GM10248 (cell line): Measurements from ENCODE around the gene SPEM1.

Experiments
- CTCF ChIA-PET: fragments of 300-600 bp; sonication (Branson Sonifier 250); formaldehyde crosslinking; extraction: SDS; loops from one replicate; lab custom pipeline; 2021; ENCODE audit warnings: antibody characterized with exemption; lab: Yijun Ruan, JAX
- POLR2A ChIA-PET: fragments of 350-650 bp; sonication (Branson Sonifier 250); formaldehyde crosslinking; extraction: SDS; loops from one replicate; lab custom pipeline; 2020; ENCODE audit warnings: antibody characterized with exemption; lab: Yijun Ruan, JAX
- DNase-seq: peaks from one replicate; pipeline ENCODE4 v3.0.0; 2012; ENCODE audit errors: extremely low spot score
- TF ChIP-seq, protein P1 (sequence below): IDR thresholded peaks from 2 replicates; pipeline ENCODE4 v1.5.1; 2012; ENCODE audit warnings: mild to moderate bottlenecking, low read depth; ENCODE audit errors: extremely low read depth, missing control alignments, control extremely low read depth

The SPEM1 gene, protein sequence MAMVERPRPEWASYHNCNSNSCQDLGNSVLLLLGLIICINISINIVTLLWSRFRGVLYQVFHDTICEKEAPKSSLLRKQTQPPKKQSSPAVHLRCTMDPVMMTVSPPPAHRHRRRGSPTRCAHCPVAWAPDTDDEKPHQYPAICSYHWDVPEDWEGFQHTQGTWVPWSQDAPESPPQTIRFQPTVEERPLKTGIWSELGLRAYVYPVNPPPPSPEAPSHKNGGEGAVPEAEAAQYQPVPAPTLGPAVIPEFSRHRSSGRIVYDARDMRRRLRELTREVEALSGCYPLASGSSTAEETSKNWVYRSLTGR

DNA sequence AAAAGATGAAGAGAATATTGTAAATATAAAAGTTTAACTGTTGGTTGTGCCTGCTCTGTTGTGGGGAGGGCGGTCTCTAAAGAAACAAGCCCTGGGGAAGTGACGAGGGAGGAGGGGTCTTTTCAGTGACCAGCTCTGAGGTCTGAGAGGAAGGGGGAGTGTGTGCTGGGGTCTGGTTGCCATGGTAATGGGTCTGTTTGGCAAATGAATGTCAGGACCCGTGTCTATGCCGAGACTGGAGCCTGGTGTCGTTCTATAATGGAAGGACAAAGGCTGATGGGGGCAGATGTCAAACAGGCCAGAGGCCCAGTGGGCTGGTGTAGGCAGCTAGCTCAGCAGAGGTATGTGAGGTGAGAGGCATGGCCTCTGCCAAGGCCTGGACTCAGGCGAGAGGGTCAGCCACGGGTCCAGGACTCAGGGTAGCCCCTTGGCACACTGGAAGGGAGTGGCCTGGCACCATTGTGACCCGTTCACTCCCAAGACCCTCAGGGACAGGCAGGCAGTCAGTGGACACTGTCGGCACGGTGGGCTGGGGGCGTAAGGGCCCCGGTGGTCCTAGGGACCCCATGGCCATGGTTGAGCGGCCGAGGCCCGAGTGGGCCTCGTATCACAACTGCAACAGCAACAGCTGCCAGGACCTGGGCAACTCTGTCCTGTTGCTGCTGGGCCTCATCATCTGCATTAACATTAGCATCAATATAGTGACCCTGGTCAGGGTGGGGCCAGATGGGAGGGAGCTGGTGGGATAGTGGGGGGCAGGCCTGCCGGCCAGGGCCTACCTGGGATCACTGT, at the start of gene SPEM1:
Gene SPEM1, plus strand, starts transcription at position 506 of the 792 bp plus-strand sequence. Its CDS starts 61 bp downstream, at position 567.
- POLR2A ChIA-PET, result no interaction called here
- CTCF ChIA-PET, result interaction anchor here (0.9 to 1.4 kb wide), 6 partner anchors 12 to 267 kb away, joined by 3 read pairs; partner anchors contain the start of genes TMEM102 and TP53
- no peak for DNase-seq
- TF ChIP-seq, protein P1, sequence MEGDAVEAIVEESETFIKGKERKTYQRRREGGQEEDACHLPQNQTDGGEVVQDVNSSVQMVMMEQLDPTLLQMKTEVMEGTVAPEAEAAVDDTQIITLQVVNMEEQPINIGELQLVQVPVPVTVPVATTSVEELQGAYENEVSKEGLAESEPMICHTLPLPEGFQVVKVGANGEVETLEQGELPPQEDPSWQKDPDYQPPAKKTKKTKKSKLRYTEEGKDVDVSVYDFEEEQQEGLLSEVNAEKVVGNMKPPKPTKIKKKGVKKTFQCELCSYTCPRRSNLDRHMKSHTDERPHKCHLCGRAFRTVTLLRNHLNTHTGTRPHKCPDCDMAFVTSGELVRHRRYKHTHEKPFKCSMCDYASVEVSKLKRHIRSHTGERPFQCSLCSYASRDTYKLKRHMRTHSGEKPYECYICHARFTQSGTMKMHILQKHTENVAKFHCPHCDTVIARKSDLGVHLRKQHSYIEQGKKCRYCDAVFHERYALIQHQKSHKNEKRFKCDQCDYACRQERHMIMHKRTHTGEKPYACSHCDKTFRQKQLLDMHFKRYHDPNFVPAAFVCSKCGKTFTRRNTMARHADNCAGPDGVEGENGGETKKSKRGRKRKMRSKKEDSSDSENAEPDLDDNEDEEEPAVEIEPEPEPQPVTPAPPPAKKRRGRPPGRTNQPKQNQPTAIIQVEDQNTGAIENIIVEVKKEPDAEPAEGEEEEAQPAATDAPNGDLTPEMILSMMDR, result no peak

DNA sequence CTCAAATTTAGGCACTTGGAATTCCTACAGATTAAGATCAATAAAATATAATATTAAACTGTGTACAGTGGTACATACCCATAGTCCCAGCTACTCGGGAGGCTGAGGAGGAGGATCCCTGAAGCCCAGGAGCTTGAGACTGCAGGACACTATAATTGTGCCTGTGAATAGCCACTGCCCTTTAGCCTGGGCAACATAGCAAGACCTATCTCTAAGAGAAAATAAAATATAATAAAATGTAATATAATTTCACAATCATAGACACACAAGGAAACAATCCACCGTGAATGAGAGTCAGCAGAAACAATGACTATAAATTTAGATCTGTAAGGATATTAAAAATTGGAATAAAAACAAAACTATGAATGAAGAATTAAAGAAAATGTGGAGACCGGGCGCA, 49.3 kb upstream of the SPEM1 start:
- POLR2A ChIA-PET, result no interaction called here
- CTCF ChIA-PET, result interaction anchor here (2.1 kb wide), 2 partner anchors 15 to 18 kb away, joined by 10 to 14 read pairs; partner anchors contain the start of gene TMEM95
- no peak for DNase-seq
- TF ChIP-seq, protein P1, result no peak

DNA sequence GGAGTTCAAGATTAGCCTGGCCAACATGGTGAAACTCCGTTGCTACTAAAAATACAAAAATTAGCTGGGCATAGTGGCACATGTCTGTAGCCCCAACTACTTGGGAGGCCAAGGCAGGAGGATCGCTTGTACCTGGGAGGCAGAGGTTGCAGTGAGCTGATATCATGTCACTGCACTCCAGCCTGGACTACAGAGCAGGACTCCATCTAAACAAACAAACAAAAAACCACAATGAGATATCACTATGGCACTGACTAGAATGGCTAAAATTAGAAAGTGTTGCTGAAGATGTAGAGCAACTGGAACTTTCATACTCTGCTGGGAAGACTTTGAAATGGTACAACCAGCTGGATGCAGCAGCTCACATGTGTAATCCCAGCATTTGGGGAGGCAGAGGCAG, 45.8 kb upstream of the SPEM1 start:
- TF ChIP-seq, protein P1, result no peak
- no peak for DNase-seq
- POLR2A ChIA-PET, result no interaction called here
- CTCF ChIA-PET, result interaction anchor here (1.0 to 3.5 kb wide), 3 partner anchors 18 to 78 kb away, joined by 3 to 16 read pairs (median 3); partner anchors contain the start of gene TMEM95

DNA sequence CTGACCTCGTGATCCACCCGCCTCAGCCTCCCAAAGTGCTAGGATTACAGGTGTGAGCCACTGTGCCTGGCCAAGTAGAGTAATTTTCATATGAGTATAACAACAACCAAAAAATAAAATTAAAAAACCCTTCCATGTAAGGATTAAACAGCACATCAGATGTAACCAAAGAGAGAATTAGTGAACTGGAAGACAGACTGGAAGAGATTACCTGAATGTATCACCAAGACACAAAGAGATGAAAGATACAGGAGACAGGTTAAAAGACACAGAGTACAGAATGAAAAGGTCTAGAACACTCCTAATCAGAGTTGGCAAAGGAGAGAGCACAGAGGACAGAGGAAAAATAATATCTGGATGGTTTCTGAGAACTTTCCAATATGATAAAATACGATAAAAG, 41.0 kb upstream of the SPEM1 start:
- CTCF ChIA-PET, result no interaction called here
- TF ChIP-seq, protein P1, result no peak
- no peak for DNase-seq
- POLR2A ChIA-PET, result no interaction called here

DNA sequence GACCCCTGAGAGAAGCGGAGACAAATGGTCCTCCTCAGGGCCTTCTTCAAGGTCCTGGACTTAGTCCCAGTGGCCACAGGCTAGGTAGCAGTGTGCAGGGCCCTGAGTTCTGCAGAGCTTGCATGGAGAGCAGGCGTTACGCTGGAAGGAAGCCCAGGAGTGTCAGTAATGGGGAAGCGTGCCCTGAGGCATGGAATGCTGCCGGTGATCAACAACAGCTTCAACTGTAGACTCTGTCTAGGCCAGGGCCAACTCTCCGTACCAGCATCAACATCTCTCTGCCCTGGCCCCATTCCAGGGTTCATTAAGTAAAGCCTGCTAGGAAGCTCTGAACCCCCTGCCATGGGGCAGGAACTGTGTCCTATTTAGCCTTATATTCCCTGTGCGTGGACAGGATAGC, 39.8 kb upstream of the SPEM1 start:
- ChIA-PET CTCF (no interaction called here), POLR2A (interaction anchor here (0.6 kb wide), 1 partner anchor 108 kb away, joined by 3 read pairs; no protein-coding TSS in a partner anchor)
- TF ChIP-seq, protein P1, result no peak
- no peak for DNase-seq

DNA sequence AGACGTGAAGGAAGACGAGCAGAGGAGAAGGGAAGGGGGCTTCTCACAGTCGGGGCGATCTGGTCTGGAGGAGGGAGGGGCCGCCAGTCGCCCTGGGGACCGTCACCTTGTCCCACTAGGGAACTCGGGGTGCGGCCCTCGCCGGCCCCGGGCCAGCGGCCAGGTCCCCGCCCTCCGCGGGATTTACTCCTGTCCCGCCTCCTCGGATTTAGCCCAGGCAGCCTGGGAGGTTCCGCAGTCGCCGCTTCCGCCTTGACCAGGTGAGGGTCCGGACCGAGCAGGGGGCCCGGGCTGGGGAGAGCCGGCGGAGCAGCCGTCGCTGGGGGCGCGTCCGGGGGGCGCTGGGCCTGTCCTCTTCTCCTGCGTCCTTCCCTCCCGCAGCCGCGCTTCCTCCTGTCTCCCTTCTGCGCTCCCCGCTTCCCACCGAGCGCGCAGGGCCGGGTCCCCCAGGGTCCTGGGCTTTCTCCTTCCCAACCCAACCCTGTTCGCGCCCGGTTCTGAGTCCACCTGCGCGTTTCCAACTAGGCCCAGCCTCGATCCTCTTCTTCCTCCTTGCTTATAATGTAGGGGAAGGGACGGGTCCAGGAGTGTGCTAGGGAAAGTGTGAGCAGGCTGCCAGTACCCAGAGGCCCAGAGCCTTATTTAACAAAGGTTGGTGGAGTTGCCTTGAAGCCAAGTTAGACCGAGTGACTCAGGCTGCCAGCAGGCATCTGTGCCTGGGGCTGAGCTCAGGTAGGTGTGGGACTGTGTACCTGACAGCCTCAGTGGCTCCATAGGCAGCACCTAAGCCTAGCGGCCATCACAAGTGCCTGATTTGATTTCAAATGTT, 39.1 kb upstream of the SPEM1 start, which contains the start of gene TNK1:
Gene TNK1, plus strand, starts transcription at position 235 of the 829 bp plus-strand sequence. CDS start 1,838 bp downstream, outside the sequence.
- DNase-seq, result no peak
- ChIA-PET POLR2A (interaction anchor here (0.6 to 0.7 kb wide), 2 partner anchors 27 to 269 kb away, joined by 3 read pairs; no protein-coding TSS in a partner anchor), CTCF (no interaction called here)
- TF ChIP-seq, protein P1, result no peak
